OCI-LY1 (cell line): ENCODE results near the gene NECTIN1.

Source experiments
- H2AFZ ChIP-seq: fragments of 200-600 bp; sonication (generic), shearing (Covaris generic); 2 replicates; pipeline ENCODE4 v1.6.0; 2014; ENCODE audit warnings: antibody characterized with exemption, mild to moderate bottlenecking, low read length
- H3F3A ChIP-seq: fragments of 200-600 bp; sonication (generic), shearing (Covaris generic); 2 replicates; pipeline ENCODE4 v1.6.0; 2014; ENCODE audit warnings: mild to moderate bottlenecking, antibody characterized with exemption, low read length, moderate library complexity; ENCODE audit not compliant: insufficient read depth
- H3K27ac ChIP-seq: fragments of 200-600 bp; sonication (generic); 2 replicates; pipeline ENCODE4 v1.5.1; 2014; ENCODE audit warnings: low read length, mixed run types, mild to moderate bottlenecking, low read depth; ENCODE audit not compliant: poor library complexity, severe bottlenecking
- H3K27me3 ChIP-seq: fragments of 200-600 bp; sonication (generic); 2 replicates; pipeline ENCODE4 v1.6.0; 2014; ENCODE audit warnings: antibody characterized with exemption, mild to moderate bottlenecking, low read length, moderate library complexity; ENCODE audit not compliant: insufficient read depth
- H3K36me3 ChIP-seq: fragments of 200-600 bp; sonication (generic); 2 replicates; pipeline ENCODE4 v1.6.1; 2014; ENCODE audit warnings: mild to moderate bottlenecking, antibody characterized with exemption, low read length, moderate library complexity, mixed read lengths; ENCODE audit not compliant: insufficient read depth
- H3K4me1 ChIP-seq: fragments of 200-600 bp; sonication (generic); 2 replicates; pipeline ENCODE4 v1.5.1; 2014; ENCODE audit warnings: mild to moderate bottlenecking, low read length, moderate library complexity; ENCODE audit not compliant: insufficient read depth, severe bottlenecking
- H3K4me2 ChIP-seq: fragments of 200-600 bp; sonication (generic), shearing (Covaris generic); 2 replicates; pipeline ENCODE4 v1.6.1; 2014; ENCODE audit warnings: low read length
- H3K4me3 ChIP-seq: fragments of 200-600 bp; sonication (generic); 2 replicates; pipeline ENCODE4 v1.5.1; 2014; ENCODE audit warnings: low read length, low read depth, mild to moderate bottlenecking, mixed read lengths; ENCODE audit not compliant: poor library complexity, severe bottlenecking
- H3K79me2 ChIP-seq: fragments of 200-600 bp; shearing (Covaris generic); 2 replicates; pipeline ENCODE4 v1.6.1; 2016; ENCODE audit warnings: mixed run types, low read length, mixed read lengths; ENCODE audit not compliant: insufficient read depth
- H3K9ac ChIP-seq: fragments of 200-600 bp; sonication (generic), shearing (Covaris generic); 2 replicates; pipeline ENCODE4 v1.6.1; 2014; ENCODE audit warnings: mild to moderate bottlenecking, low read length, mixed read lengths
- H3K9me2 ChIP-seq: fragments of 200-600 bp; sonication (generic), shearing (Covaris generic); 2 replicates; pipeline ENCODE4 v1.6.1; 2014; ENCODE audit warnings: low read depth, mild to moderate bottlenecking, low read length, mixed read lengths
- H3K9me3 ChIP-seq: fragments of 200-600 bp; shearing (Covaris generic); 2 replicates; pipeline ENCODE4 v1.6.1; 2014; ENCODE audit warnings: low read length, mixed read lengths
- H4K20me1 ChIP-seq: fragments of 200-600 bp; sonication (generic), shearing (Covaris generic); 2 replicates; pipeline ENCODE4 v1.6.0; 2016; ENCODE audit warnings: mild to moderate bottlenecking, low read length; ENCODE audit not compliant: insufficient read depth
- EZH2 ChIP-seq: fragments of 200-600 bp; sonication (generic), shearing (Covaris generic); IDR thresholded peaks from 2 replicates; pipeline ENCODE4 v1.8.0; 2017; ENCODE audit warnings: borderline replicate concordance, mixed run types, mild to moderate bottlenecking, antibody characterized with exemption, low read length, moderate library complexity, mixed read lengths
- TF ChIP-seq, protein P1 (sequence below): fragments of 200-600 bp; sonication (generic), shearing (Covaris generic); IDR thresholded peaks from 2 replicates; pipeline ENCODE4 v1.5.1; 2017; ENCODE audit warnings: mild to moderate bottlenecking, antibody characterized with exemption, low read length, moderate library complexity, mixed read lengths

The NECTIN1 gene

DNA sequence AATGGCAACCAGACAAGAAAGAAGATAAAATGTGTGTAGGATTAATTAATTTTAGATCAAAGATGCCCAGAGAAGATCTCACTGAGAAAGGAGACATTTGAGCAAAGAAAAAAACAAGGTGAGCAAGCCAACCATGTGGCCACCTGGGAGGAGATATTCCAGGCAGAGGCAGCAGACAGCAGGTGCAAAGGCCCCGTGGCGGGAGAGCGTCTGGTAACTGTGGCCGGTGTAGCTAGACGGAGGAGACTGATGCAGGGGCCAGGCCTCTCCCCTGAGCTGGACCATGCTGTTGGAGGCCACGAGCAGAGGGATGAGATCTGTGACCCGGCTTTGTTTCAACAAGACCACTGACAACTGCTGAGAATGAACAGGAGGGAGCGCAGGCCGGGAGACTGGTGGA lies 23.6 kb downstream of the NECTIN1 start:
- no peaks in the 10 kb centered on the region for H3K36me3 ChIP-seq
- H3K9me3 ChIP-seq, result no peaks in the 10 kb centered on the region
- no peak overlapping the region for H3K27ac ChIP-seq
- no peak overlapping the region for H3K4me3 ChIP-seq
- no peak overlapping the region for H2AFZ ChIP-seq
- H3K4me2 ChIP-seq, result no peak overlapping the region
- no peaks in the 10 kb centered on the region for H3F3A ChIP-seq
- H3K27me3 ChIP-seq, result no peaks in the 10 kb centered on the region
- H4K20me1 ChIP-seq, result no peaks in the 10 kb centered on the region
- H3K9me2 ChIP-seq, result no peaks in the 10 kb centered on the region
- no peak overlapping the region for H3K9ac ChIP-seq
- no peaks in the 10 kb centered on the region for H3K4me1 ChIP-seq
- TF ChIP-seq EZH2, result no peak
- TF ChIP-seq, protein P1, sequence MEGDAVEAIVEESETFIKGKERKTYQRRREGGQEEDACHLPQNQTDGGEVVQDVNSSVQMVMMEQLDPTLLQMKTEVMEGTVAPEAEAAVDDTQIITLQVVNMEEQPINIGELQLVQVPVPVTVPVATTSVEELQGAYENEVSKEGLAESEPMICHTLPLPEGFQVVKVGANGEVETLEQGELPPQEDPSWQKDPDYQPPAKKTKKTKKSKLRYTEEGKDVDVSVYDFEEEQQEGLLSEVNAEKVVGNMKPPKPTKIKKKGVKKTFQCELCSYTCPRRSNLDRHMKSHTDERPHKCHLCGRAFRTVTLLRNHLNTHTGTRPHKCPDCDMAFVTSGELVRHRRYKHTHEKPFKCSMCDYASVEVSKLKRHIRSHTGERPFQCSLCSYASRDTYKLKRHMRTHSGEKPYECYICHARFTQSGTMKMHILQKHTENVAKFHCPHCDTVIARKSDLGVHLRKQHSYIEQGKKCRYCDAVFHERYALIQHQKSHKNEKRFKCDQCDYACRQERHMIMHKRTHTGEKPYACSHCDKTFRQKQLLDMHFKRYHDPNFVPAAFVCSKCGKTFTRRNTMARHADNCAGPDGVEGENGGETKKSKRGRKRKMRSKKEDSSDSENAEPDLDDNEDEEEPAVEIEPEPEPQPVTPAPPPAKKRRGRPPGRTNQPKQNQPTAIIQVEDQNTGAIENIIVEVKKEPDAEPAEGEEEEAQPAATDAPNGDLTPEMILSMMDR, result no peak
- no peaks in the 10 kb centered on the region for H3K79me2 ChIP-seq

DNA sequence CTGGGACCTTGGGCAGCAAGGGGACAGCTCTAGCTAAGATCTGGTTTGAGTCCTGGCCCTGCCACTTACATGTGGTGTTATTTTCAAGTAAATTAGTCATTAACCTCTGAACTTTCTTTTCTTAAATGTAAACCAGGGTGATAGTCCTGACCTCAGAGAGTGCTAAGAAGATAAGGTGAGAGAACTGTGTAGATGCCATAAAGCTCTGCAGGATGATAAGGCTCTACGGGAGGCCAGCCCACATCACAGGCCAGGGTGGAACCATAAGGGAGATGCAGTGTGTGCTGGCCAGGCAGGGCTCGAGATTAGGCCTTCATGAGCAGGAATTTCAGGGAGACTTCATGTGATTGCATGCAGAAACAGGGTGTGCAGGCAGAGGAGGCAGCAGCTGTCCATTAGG lies 24.2 kb downstream of the NECTIN1 start:
- TF ChIP-seq, protein P1, result no peak

DNA sequence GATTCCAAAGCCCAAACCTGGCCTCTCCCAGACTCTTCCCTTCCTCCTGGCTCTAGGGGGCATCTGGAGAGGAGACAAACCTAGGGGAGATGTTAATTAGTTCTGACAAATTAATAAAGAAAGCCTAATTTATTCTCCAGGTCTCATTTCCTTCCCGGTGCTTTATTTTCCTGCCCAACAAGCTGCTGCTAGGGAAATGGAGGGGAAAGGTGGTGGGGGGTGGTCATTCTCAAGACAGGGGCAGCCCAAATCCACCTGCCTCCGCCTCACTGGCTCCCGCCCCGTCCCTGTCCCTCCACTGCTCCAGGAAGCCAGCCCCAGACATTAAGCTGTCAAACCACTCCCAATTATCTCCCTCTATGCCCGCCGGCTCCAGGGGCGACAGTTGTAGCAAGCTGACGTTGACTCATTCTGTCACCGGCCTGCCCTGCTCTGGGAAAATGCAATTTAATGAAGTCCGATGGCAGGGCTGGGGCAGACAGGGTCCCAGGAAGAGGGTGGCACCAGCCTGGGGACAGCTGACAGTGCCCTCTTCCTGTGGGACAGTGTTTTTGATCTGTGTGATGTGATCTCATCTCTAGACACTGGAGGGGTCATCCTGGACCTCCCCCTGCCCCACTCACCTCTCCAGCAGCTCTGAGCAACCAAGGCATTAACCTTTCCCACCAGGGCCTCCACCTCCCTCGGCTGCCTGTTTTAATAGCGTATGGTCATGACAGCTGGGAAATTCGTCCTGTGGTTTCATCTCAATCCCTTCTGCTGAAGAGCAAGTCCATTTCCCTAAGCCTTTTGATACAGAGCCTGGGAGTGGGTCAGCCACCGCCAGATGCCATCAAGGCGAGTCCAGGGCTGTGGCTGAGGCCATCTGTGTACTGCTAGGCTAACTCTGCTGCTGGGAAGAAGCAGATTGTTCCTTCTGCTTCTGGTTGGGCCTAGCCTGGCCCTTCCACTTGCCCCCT lies 27.1 kb downstream of the NECTIN1 start:
- Histone ChIP-seq H3K36me3 (no peaks in the 10 kb centered on the region), H3K27ac (no peak overlapping the region), H3K4me3 (no peak overlapping the region), H3K79me2 (no peaks in the 10 kb centered on the region), H3K9ac (no peak overlapping the region), H3K9me2 (no peaks in the 10 kb centered on the region), H2AFZ (no peak overlapping the region), H3K4me1 (no peaks in the 10 kb centered on the region), H3K4me2 (no peak overlapping the region), H3K9me3 (no peaks in the 10 kb centered on the region), H3K27me3 (no peaks in the 10 kb centered on the region), H3F3A (no peaks in the 10 kb centered on the region), H4K20me1 (no peaks in the 10 kb centered on the region)
- TF ChIP-seq, protein P1, result no peak
- TF ChIP-seq EZH2, result no peak

More for the DNA sequence above, 24.2 kb downstream of the NECTIN1 start:
- no peaks in the 10 kb centered on the region for H3K79me2 ChIP-seq
- no peak overlapping the region for H3K9ac ChIP-seq
- no peak overlapping the region for H3K4me2 ChIP-seq
- no peaks in the 10 kb centered on the region for H3K9me3 ChIP-seq
- no peaks in the 10 kb centered on the region for H4K20me1 ChIP-seq
- no peaks in the 10 kb centered on the region for H3K9me2 ChIP-seq
- H3K4me1 ChIP-seq, result no peaks in the 10 kb centered on the region
- no peak overlapping the region for H3K4me3 ChIP-seq
- no peaks in the 10 kb centered on the region for H3F3A ChIP-seq
- no peaks in the 10 kb centered on the region for H3K27me3 ChIP-seq
- no peak overlapping the region for H3K27ac ChIP-seq
- H2AFZ ChIP-seq, result no peak overlapping the region
- H3K36me3 ChIP-seq, result no peaks in the 10 kb centered on the region
